Hematopoietic multipotent progenitor cell treated with erythropoietin and hydrocortisone succinate and interleukin-3 and kit ligand, for 17 days (in vitro differentiated cells): ENCODE measurements around the gene PRCP.

Source experiments
- DNase-seq: peaks from one replicate; pipeline ENCODE4 v3.0.0-alpha.2; 2015; ENCODE audit warnings: low spot score

PRCP gene

DNA sequence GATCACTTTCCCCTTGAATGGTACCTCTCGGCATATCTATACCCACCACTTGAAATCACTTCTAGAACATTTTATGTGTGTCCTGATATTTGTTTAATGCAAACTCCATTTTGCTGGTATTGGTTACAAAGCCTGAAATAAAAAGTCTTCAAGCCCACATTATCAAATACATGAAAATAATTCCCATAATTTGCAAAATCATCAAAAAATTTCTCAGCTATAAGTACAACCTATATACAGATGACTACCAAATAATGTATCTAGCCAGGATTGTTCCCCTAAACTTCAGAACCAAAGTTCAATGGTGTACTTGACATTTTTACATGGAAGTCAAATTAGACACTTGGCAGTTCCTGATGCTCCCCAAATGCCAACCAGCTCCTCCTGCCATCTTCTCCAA is 71.8 kb downstream of the PRCP start:
- no peak for DNase-seq

DNA sequence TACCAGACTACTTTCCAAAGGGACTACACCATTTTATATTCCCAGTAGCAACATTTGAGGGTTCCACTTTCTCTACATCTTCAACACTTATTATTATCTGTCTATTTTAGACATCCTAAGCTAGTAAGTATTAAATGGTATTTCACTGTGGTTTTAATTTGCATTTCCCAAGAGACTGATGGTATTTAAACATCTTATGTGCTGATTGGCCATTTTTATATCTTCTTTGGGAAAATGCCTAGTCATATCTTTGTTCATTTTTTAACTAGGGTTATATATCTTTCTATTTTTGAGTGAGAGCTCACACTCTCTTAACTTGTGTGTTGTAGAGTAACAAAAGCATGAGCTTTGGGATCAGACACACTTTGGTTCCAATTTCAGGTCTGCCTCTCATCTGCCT is 73.7 kb downstream of the PRCP start:
- DNase-seq = no peak

DNA sequence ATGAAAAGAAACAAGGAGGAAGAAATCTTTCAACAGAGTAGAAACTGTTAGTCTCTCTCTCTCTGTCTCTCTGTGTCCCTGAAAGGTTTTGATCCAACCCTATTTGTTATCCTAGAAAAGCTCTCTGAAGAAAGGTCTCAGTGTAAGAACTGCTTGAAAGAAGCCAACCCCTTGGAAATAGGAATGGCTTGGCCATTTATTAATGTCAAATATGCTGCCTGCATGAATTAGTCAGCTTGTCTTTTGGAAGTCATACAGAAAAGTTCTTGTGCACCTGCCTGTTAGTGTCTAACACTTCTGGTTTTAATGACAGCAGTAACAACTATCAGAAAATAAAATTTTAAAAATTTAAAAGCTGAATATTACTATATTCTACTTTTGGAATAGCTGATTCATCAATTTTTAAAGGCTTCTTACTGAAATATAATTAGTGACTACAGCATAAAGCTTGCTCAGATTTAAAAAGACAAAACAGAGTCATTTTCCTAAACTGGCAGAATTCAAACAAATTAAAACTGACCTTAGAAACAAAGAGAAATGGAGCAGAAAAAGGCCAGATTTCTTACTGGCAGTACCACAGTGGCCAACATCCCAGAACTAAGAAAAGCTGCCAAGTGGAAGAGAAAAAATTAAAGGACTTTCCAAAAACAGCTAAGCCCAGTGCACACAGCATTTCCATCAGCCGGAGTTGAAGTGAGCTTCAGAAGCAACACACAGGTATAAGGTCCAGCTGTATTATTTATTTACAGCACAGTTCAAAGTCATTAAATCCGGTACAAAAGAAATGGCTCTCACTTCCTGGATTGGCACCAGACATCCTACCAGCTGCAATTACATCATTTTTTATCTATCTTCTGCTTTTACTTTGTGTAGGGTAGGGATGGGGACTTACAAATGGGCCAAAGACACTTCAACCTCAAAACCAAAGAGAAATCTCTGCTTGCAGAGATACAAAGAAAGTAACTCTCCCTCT is 76.3 kb downstream of the PRCP start:
- no peak for DNase-seq

DNA sequence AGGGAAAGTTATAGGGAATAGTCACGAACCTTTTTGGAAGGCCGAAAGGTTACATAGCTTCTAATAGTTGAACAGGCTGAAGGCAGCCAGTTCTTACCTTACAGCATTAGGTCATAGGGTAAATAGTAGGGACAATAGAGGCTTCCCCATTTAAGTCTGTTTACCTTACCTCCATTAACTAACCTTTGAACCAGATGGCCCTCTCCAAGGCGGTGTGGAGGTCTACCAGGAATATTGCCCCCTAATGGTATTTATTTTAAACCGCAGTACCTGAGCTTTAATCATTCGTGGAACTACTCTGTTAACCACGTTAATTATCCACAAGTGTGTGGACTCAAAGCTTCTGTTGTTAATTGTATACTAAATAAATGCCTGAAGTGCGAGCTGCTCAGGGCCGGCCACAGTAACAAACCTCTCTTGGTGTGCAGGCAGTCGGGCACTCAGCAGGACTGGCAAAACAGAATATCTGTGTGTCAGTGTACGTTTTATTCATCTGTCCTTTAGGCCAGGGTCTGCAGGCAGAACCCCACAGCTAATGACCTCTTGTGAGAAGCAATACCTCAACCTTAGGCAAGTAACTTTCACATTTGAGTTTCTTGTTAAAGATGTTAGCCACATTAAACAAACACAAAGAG is 81.7 kb downstream of the PRCP start:
- DNase-seq = no peak

DNA sequence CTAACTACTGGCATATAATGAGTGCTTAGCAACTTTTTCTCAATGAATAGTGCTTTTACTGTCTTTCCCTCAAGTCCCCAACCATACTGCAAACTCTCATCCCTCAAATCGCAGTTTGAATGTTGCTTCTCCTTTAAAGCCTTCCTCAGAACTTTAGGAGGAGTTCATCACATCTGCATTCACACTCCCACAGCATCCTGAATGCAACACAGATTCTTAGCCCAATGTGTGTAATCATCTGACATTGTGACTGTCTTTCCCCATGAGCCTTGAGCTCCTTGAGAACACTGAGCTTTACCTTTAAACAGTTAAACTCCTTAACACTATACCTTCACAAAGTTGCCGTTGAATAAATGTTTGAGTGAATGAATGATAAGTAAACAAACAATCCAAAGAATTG is 84.8 kb downstream of the PRCP start:
- no peak for DNase-seq

DNA sequence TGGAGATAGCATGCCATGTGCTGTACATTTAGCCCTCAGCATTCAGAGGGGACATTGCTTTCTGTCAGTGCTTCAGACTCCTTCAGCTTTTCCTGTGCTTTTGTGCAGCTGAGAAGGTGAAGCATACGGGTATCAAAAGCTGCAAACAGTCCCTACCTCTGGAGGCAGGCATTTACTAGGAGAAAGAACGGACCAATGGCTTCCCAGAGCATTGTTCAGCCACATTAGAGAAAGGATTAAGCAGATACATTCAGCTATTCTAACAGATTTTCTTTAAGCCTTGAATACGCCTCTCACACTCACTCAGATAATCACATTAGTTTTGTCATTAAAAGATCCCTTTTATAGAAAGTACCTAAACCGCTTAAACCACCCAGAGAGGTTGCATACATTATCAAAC is 85.9 kb downstream of the PRCP start:
- no peak for DNase-seq

DNA sequence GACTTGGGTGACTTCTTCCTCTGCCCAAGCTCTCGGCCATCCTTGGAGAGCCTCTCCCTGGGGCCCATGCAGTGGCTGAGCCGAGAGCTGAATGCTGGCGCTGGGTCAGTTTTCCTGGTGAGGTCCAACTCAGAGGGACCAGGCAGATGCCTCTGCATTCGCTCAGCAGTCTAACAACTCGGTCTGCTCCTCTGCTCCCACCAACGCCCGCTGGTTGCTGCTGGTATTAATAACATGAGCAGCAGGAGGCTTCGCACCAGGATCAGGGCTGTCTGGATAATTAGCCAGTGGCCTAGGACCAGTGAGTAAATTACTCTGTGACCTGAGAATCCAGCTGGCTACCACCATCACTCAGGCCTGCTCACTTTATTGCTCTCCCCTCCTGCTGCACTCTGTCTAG is 88.9 kb downstream of the PRCP start:
- no peak for DNase-seq

DNA sequence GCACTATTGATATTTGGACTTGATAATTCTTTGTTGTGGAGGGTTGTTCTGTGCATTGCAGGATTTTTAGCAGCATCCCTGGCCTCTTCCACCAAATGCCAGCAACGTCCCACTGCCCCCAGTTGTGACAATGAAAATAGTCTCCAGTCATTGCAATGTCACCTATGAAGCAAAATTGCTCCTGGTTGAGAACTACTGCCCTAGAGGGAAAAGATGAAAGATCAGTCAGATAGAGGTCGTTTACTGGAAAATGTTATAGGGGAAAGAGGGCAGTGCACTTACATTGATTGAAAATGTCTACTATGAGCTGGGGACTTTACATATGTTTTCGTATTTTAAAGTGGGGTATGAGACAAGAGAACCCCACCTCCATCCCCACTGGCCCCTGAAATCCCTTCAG is 89.5 kb downstream of the PRCP start:
- no peak for DNase-seq

DNA sequence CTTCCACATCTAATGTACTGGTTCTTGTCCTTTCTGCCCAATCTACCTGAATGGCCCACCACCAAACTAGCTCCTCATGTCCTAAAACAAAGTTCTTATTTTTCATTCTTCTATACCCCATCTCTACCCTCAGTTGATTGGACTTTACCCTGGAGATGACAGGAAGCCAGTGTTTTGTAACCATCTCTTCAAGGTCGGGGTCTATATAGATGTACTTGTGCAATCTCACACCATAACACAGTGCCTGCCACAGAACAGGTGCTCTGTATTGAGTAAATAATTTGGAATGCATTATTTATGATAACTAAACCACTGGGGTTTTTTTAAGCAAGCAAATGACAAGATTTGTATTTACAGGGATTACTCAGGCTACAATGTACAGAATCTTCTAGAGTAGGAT is 89.9 kb downstream of the PRCP start:
- DNase-seq = no peak

DNA sequence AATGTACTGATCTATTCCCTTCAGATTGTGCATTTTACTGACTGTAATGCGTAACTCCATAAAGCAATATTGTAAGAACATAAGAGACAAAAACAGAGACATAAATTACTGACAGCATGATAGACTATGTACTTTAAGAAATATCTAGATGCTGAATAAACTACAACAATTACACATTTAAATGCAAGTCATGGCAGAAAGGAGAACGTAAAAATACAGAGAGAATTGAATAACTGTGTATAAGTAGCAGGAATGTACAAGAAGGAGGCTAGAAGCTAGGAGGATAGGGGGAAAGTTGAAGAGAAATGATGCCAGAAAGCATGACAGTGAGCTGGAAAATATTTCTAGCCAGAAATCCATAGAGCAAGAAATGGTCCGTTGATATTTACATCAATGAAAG is 92.6 kb downstream of the PRCP start:
- DNase-seq = no peak

DNA sequence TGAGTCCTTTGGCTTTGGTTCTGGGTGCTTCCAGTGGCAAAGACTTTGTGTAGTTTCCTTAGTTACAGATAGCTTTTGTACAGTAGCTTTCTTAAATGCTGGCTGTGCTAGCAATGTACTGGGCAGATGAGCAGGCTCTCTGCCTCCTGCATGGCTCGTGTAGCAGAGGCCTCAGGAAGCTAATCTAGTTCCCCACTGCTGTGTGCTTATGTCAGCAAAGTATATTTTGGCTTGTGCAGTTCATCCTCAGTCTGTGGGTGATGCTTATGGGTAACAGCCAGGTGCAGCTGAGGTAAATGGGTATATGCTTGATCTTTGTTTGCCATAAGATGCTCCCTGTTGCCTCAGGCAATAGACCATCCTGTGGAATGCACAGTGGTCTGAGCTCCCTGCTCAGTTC is 97.5 kb downstream of the PRCP start:
- no peak for DNase-seq

DNA sequence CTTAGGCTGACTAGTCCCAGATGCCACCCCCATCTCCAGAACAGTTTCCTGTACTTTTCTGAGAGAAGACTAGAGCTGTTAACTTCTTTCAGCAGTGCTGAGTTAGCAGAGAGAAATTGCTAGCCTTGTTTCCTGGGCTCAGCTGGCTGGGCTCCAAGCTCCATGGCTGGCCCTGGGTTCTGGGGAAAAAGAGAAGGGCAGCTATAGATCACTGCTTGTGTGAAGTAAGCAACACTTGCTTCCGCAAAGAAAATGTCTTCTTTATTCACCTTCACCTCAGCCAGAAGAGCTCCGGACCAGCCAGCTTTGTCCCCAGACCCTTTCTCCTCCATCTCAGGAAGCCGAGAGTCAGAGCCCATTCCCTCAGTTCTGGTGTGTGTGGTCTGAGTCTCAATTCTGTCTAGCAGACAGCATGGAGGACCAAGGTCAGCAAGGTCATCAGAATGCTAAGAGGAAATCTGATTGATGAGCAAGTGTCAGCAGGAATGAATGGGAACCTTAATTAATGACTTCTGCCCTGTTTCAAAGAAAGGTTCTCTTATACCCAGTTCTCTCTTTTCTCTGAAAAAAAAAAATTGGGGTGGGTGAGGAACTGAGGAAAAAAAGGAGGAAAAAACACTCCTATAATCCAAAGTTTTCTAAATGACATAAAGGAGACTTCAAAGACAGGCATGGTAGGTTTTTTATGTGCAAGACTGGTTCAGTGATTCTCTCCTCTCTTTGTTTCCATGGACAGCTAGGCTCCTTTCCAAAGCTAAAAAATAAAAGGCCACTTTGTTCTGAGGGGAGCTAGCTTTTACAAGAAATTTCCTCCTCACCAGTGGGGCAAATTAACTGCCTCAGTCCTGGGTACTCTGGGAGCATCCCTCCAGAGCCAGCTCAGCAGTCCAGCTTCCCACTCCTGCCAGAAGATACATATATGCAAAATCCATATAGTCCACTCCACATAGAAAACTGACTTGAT is 103.0 kb downstream of the PRCP start:
- DNase-seq = no peak

DNA sequence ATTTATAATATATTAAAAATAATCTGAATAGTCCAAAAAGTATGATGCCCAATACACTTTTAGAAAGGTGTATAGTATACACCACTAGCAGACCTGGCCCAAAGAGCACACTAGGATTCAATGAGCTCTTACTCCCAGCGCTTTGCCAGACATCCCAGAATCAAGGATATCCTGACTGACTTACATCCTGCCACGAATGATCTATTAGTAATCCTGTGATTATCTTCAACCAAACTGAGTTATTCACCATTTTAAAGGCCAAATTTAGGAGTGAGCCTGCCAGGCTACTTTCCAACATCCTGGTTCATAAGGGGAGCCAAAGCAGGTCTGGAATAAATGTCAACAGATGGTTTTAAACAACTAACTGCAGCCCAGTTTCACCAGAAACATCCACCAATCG is 105.7 kb downstream of the PRCP start:
- DNase-seq = no peak

DNA sequence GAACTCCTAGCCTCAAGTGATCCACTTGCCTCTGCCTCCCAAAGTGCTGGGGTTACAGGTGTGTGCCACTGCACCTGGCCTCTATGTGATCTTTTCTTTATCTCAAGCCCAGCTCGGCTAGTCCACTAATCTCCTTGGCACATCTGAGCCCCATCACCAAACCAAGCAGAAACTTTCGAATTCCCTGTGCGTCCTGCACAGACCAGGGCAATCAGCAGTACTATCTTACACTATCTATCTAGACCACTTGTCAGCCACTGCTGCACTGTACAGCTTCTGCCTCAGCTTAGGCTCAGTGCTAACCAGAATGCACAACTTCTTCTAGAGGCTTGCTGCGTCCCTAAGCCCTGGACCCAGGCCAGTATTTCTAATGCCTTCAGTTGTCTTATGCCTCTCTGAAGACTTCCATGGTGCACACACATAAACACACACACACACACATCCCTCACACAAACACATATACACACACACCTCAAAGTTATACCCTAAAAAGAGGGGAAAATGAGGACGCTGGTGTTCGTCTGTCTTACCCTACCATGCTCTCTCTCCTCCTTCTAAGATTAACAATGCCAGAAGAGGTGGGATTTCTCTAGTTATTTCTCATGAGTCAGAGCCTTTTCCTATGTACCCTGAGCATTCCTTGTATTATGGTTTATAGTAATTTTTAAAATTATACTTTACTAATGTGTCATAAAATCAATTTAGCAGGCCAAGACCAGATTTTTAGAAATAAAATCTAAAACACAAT is 107.2 kb downstream of the PRCP start:
- no peak for DNase-seq

DNA sequence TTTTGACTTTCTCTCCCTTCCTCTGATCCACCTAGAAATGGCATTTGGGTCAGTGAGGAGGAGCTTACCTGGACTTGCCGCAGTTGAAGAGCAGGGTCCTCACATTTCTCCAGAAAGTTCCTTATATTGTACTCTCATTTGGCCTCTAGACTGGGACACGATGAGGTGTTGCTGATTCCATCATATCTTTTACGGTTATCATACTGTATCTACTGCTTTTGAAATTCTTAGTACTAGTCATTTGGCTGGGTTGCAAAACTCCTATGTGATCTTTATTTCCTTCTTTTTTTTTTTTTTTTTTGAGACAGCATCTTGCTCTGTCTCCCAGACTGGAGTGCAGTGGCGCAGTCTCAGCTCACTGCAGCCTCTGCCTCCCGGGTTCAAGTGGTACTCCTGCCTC is 107.9 kb downstream of the PRCP start:
- no peak for DNase-seq

DNA sequence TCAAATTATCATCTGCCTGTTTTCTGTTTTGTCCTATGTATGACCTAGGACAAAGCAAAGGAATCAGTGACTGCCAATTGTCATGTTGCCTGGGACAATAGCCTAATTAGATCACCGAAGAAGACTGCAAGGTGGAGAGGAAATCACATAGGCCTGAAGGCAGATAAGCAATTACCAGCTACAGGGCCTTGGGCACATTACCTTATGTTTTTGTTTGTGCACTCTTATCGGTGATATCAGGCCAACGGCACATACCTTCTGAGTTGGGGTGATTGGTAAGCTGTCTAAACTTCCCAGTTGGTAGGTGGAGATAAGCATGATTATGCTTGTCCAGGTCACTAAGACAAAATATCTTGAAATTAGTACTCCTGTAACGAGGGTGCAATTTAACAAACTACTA is 108.5 kb downstream of the PRCP start:
- peak; percentile 22 for DNase-seq

DNA sequence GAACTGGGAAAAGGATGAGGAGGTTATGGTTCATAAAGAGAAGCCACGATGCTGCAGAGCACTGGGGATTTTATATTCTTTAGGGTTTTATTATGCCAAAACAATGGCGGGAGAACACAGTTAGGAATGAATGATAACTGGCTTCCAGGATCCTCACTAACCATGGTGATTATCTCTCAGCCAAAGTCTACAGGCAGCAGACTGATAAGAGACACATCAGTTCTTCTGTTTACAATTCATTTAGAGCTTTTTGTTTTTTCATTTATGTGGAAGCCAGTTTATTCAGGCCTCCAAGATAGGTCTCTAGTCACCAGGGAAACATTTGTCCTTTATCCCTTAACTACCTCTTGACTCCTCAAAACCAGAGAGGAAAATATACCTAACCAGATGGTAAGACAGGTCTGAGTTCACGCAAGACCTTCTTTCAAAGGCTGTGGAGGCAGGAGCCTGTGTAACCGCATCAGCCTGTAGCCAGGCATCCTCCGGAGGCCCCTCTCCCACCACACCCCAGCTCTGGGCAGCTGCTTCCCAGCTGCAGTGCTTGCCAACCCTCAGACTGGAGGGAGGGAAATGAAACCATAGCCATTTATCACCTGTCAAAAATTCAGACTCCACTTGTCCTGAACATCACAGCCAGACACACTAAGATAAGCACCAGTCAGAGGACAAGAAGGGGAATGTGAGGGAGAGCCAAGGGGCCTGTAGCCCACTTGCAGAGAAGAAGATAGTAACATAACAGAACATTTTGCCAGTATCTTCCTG is 109.3 kb downstream of the PRCP start:
- no peak for DNase-seq

DNA sequence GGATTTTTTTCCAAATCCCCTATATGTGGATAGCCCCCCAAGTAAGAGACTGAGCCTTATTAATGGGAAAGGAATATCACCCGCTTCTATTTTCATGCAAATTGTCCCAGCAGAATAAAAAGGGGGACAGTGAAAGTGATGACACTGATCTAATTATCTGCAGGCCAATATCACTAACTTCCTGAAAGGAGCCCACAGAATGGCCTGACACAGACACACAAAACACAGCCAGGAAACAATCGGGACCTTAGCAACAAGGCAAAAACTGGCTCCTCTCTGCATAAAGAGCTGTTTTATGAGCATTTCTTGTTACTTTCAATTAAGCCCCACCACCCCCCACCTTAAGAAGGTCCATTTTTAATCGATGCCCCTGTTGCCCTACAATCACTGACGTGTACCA is 112.2 kb downstream of the PRCP start:
- no peak for DNase-seq

DNA sequence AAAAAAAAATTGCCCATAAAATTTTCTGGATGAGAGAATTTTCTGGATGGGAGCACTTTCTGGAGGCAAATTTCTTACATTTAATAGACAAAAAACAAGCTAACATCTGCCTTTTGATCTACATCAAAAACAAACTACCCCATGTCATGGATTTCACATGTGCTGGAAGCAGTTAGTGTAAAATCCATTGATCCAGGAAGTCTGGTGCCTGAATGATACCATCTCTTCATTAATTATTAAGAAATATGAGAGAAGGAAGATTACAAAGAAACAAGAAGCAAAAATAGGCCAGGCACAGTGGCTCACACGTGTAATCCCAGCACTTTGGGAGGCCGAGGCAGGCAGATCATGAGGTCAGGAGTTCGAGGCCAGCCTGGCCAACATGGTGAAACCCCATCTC is 113.4 kb downstream of the PRCP start:
- DNase-seq = no peak

DNA sequence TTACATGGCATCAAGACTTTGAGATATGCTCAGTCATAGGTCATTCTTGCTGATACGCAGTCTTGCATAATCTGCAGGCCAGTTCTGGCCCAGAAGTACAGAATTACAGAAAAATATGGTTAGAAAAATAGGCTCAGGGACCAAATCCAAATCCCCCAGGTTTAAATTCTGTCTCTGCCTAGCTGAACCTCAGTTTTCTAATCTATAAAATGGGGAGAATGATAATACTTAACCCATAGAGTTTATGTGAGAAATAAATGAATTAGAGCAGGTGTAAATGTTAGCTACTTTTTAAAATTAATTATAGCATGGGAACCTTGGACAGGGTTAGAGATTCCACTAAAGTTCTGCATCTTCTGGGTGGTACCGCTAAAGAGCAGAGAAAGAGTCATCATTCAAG is 114.2 kb downstream of the PRCP start:
- no peak for DNase-seq

DNA sequence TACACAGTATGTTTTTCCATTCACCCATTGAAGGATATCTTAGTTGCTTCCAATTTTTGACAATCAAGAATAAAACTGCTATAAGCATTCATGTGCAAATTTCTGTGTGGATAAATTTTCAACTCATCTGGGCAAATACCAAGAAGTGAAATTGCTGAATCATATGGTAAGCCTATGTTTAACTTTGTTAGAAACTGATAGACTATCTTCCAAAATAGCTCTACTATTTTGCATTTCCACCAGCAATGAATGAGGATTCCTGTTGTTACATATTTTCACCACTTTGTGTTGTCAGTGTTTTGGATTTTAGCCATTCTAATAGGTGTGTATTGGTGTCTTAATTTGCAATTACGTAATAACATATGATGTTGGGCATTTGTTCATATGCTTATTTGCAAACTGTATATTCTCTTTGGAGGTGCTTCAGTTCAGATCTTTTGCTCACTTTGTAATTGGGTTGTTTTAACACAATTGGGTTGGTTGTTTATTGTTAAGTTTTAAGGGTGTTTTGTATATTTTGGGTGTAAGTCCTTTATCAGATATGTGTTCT is 117.3 kb downstream of the PRCP start:
- no peak for DNase-seq
